Mesenchymal stem cell (in vitro differentiated cells and primary cell): Measurements from ENCODE around the gene FEM1B.
A peak's percentile ranks its signal among the peaks of the same experiment; 100 is the strongest.
"Not testable (repeated sequence)": the region's sequence is repeated elsewhere in the genome, so short reads cannot be mapped to it uniquely, and the experiment has no call there.

Source experiments
- DNase-seq: peaks from one replicate; pipeline ENCODE4 v3.0.0-alpha.2; 2013
- H2AFZ ChIP-seq: one replicate; pipeline ENCODE4 v1.6.1; 2013; ENCODE audit warnings: low read depth, mild to moderate bottlenecking, control low read depth, inconsistent platforms, low read length, moderate library complexity
- H2AK5ac ChIP-seq: 2 replicates; pipeline ENCODE4 v1.6.1; 2013; ENCODE audit warnings: low read length, moderate library complexity, mild to moderate bottlenecking, inconsistent platforms; ENCODE audit not compliant: severe bottlenecking
- H2BK120ac ChIP-seq: one replicate; pipeline ENCODE4 v1.6.1; 2013; ENCODE audit warnings: low read depth, mild to moderate bottlenecking, inconsistent platforms, low read length, moderate library complexity
- H2BK12ac ChIP-seq, 2 experiments: one replicate each; pipeline ENCODE4 v1.6.1; 2013; ENCODE audit warnings: inconsistent platforms in 2 of 2, low read length in 2 of 2, mild to moderate bottlenecking in 2 of 2, moderate library complexity in 2 of 2, control low read depth in 1 of 2
- H2BK15ac ChIP-seq: one replicate; pipeline ENCODE4 v1.6.1; 2013; ENCODE audit warnings: mild to moderate bottlenecking, low read depth, inconsistent platforms; ENCODE audit not compliant: poor library complexity, severe bottlenecking
- H2BK5ac ChIP-seq: 2 replicates; pipeline ENCODE4 v1.6.1; 2013; ENCODE audit warnings: low read depth, mild to moderate bottlenecking, low read length, control low read depth, inconsistent platforms; ENCODE audit not compliant: poor library complexity, severe bottlenecking
- H3K14ac ChIP-seq, 2 experiments: one replicate each; pipeline ENCODE4 v1.6.1; 2013; ENCODE audit warnings: inconsistent platforms in 2 of 2, low read length in 2 of 2, control low read depth in 1 of 2, mild to moderate bottlenecking in 1 of 2, moderate library complexity in 1 of 2
- H3K18ac ChIP-seq, 2 experiments: one replicate each; pipeline ENCODE4 v1.6.1; 2013; ENCODE audit warnings: inconsistent platforms in 2 of 2, low read length in 2 of 2, control low read depth in 1 of 2, low read depth in 1 of 2, mild to moderate bottlenecking in 1 of 2
- H3K23ac ChIP-seq, 2 experiments: one replicate each; pipeline ENCODE4 v1.6.1; 2013; ENCODE audit warnings: inconsistent platforms in 2 of 2, low read length in 2 of 2, mild to moderate bottlenecking in 2 of 2, moderate library complexity in 2 of 2, control low read depth in 1 of 2
- H3K27ac ChIP-seq: 2 replicates; pipeline ENCODE4 v1.5.1; 2013; ENCODE audit warnings: mild to moderate bottlenecking, moderate library complexity, low read length, control low read depth, inconsistent platforms; ENCODE audit not compliant: poor library complexity, severe bottlenecking
- H3K27me3 ChIP-seq, 2 experiments: 2 replicates each; pipeline versions ENCODE4 v1.6.1 to v1.7.0; 2013; ENCODE audit warnings: low read length in 2 of 2, mild to moderate bottlenecking in 2 of 2, moderate library complexity in 2 of 2, control low read depth in 1 of 2, inconsistent platforms in 1 of 2; ENCODE audit not compliant: control insufficient read depth in 1 of 2, insufficient read depth in 1 of 2
- H3K36me3 ChIP-seq, 2 experiments: 2 replicates each; pipeline versions ENCODE4 v1.6.1 to v1.7.0; 2013; ENCODE audit warnings: low read length in 2 of 2, control low read depth in 1 of 2, inconsistent platforms in 1 of 2, low read depth in 1 of 2, mild to moderate bottlenecking in 1 of 2; ENCODE audit not compliant: insufficient read depth in 2 of 2, control insufficient read depth in 1 of 2
- H3K4ac ChIP-seq, 2 experiments: one replicate each; pipeline ENCODE4 v1.6.1; 2013; ENCODE audit warnings: inconsistent platforms in 2 of 2, low read length in 2 of 2, mild to moderate bottlenecking in 2 of 2, moderate library complexity in 2 of 2, control low read depth in 1 of 2, low read depth in 1 of 2
- H3K4me1 ChIP-seq: 2 replicates; pipeline ENCODE4 v1.6.1; 2013; ENCODE audit warnings: low read depth, low read length, control low read depth; ENCODE audit not compliant: control insufficient read depth, insufficient read depth
- H3K4me2 ChIP-seq: 2 replicates; pipeline ENCODE4 v1.6.1; 2013; ENCODE audit warnings: low read length, mild to moderate bottlenecking, inconsistent platforms; ENCODE audit not compliant: poor library complexity, severe bottlenecking
- H3K4me3 ChIP-seq, 2 experiments: 2 replicates each; pipeline versions ENCODE4 v1.5.1 to v1.7.0; 2013; ENCODE audit warnings: low read length in 2 of 2, mild to moderate bottlenecking in 2 of 2, control low read depth in 1 of 2, low read depth in 1 of 2; ENCODE audit not compliant: insufficient read depth in 1 of 2
- H3K79me1 ChIP-seq: replicated peaks from 2 replicates; pipeline ENCODE4 v1.6.1; 2013; ENCODE audit warnings: mild to moderate bottlenecking, control low read depth, low read length, inconsistent platforms; ENCODE audit not compliant: poor library complexity, severe bottlenecking
- H3K9ac ChIP-seq: 2 replicates; pipeline ENCODE4 v1.7.0; 2013; ENCODE audit warnings: mild to moderate bottlenecking, low read length, moderate library complexity
- H3K9me3 ChIP-seq: 2 replicates; pipeline ENCODE4 v1.7.0; 2013; ENCODE audit warnings: mild to moderate bottlenecking, low read length; ENCODE audit not compliant: control insufficient read depth
- H4K8ac ChIP-seq: one replicate; pipeline ENCODE4 v1.6.1; 2013; ENCODE audit warnings: inconsistent platforms, mild to moderate bottlenecking, low read length, moderate library complexity
- H4K91ac ChIP-seq: one replicate; pipeline ENCODE4 v1.6.1; 2013; ENCODE audit warnings: mild to moderate bottlenecking, low read length, inconsistent platforms
- WGBS: methylation state at CpG from one replicate; pipeline ENCODE4 v1.1.7; 2013; ENCODE audit warnings: mixed read lengths; 5-methylcytosine and 5-hydroxymethylcytosine counted together

The FEM1B gene

GRCh38 chr15:68232449-68232848 lies 45.1 kb upstream of the FEM1B start:
- Histone ChIP-seq H3K79me1 (peaks cover 5% of the 10 kb centered on the region), H4K8ac (no peak overlapping the region), H3K9ac (no peak overlapping the region), H3K27ac (no peak overlapping the region), H3K4me3 (no peak overlapping the region), H3K23ac (no peak overlapping the region), H3K4ac (no peak overlapping the region), H2AK5ac (no peak overlapping the region), H2BK5ac (no peak overlapping the region), H3K14ac (no peak overlapping the region), H2BK15ac (peak overlapping the region; percentile 89), H2BK120ac (no peak overlapping the region), H3K27me3 (no peaks in the 10 kb centered on the region), H2BK12ac (peak overlapping the region in 1 of 2 experiments; percentile 30), H4K91ac (no peak overlapping the region), H2AFZ (no peak overlapping the region), H3K18ac (no peak overlapping the region), H3K36me3 (no peaks in the 10 kb centered on the region), H3K9me3 (no peaks in the 10 kb centered on the region), H3K4me2 (no peak overlapping the region), H3K4me1 (peaks cover 20% of the 10 kb centered on the region)
- whole genome bisulfite sequencing = 84% methylated on average over 6 of the region's 6 CpGs
- DNase-seq = no peak

GRCh38 chr15:68232937-68233336 lies 44.6 kb upstream of the FEM1B start:
- Histone ChIP-seq H3K4me3 (no peak overlapping the region), H2AK5ac (no peak overlapping the region), H3K14ac (no peak overlapping the region), H3K9ac (no peak overlapping the region), H4K8ac (no peak overlapping the region), H2BK12ac (no peak overlapping the region), H3K4ac (no peak overlapping the region), H3K27me3 (no peaks in the 10 kb centered on the region), H2BK15ac (no peak overlapping the region), H2AFZ (no peak overlapping the region), H2BK120ac (no peak overlapping the region), H3K4me1 (peaks cover 16% of the 10 kb centered on the region), H3K9me3 (no peaks in the 10 kb centered on the region), H3K23ac (no peak overlapping the region), H4K91ac (no peak overlapping the region), H3K79me1 (peaks cover 4% of the 10 kb centered on the region), H3K18ac (no peak overlapping the region), H2BK5ac (no peak overlapping the region), H3K36me3 (no peaks in the 10 kb centered on the region), H3K4me2 (no peak overlapping the region), H3K27ac (no peak overlapping the region)
- no peak for DNase-seq
- 93% methylated on average over 3 of the region's 6 CpGs for whole genome bisulfite sequencing

GRCh38 chr15:68234060-68234459 lies 43.5 kb upstream of the FEM1B start:
- Histone ChIP-seq H3K4me1 (peaks cover 9% of the 10 kb centered on the region), H2AK5ac (no peak overlapping the region), H3K4me2 (no peak overlapping the region), H3K79me1 (peaks cover 3% of the 10 kb centered on the region), H3K27me3 (no peaks in the 10 kb centered on the region), H3K9ac (no peak overlapping the region), H3K27ac (no peak overlapping the region), H3K9me3 (peaks cover 2% of the 10 kb centered on the region), H3K4ac (no peak overlapping the region), H2BK12ac (no peak overlapping the region), H3K14ac (no peak overlapping the region), H4K8ac (peak overlapping the region; percentile 57), H2BK120ac (no peak overlapping the region), H2BK5ac (no peak overlapping the region), H3K23ac (no peak overlapping the region), H4K91ac (no peak overlapping the region), H2AFZ (no peak overlapping the region), H3K4me3 (no peak overlapping the region), H2BK15ac (no peak overlapping the region), H3K18ac (peak overlapping the region in 1 of 2 experiments; percentile 14), H3K36me3 (no peaks in the 10 kb centered on the region)
- WGBS = 49% methylated on average over 6 of the region's 6 CpGs
- DNase-seq = peak; percentile 20

- not testable (repeated sequence) for H3K4me1 ChIP-seq, H2BK120ac ChIP-seq, H3K79me1 ChIP-seq, DNase-seq, H3K4me3 ChIP-seq, H3K4me2 ChIP-seq, H3K14ac ChIP-seq, H3K27me3 ChIP-seq, H3K23ac ChIP-seq, H2BK15ac ChIP-seq, H3K4ac ChIP-seq, H3K36me3 ChIP-seq, H2AK5ac ChIP-seq, H3K9me3 ChIP-seq, H3K9ac ChIP-seq, H2BK12ac ChIP-seq, H3K27ac ChIP-seq, H4K91ac ChIP-seq, H2AFZ ChIP-seq, H2BK5ac ChIP-seq
- WGBS = 84% methylated on average over 9 of the region's 9 CpGs
- H4K8ac ChIP-seq = peak overlapping the region; percentile 57
- H3K18ac ChIP-seq = peak overlapping the region in 1 of 2 experiments; percentile 14
Observed at GRCh38 chr15:68234520-68234919, 43.0 kb upstream of the FEM1B start.
